Naive thymus-derived CD4-positive, alpha-beta T cell (primary cell): ENCODE results near the gene MED22. TPM values are rescaled to one million over a fixed set of nuclear protein-coding genes. Genes with fewer than 3 reads are reported as not detected.
"Not testable (repeated sequence)": the region's sequence is repeated elsewhere in the genome, so short reads cannot be mapped to it uniquely, and the experiment has no call there.

Source experiments
- ATAC-seq: fragments of 150-1000 bp; cut with Tn5 transposase; 2 replicates; pipeline ENCODE4 v1.10.0; 2021; ENCODE audit warnings: mild to moderate bottlenecking, moderate library complexity
- CTCF ChIA-PET: fragments of 350-600 bp; sonication (Branson Sonifier 250); formaldehyde crosslinking; loops from one replicate; lab custom pipeline; 2021; ENCODE audit warnings: antibody characterized with exemption; lab: Charles Lee
- POLR2A ChIA-PET: fragments of 350-600 bp; sonication (Branson Sonifier 250); formaldehyde crosslinking; loops from one replicate; lab custom pipeline; 2021; ENCODE audit warnings: antibody characterized with exemption, inconsistent platforms; lab: Charles Lee
- DNase-seq, 9 donors: peaks; one replicate each; pipeline versions ENCODE4 v3.0.0 to v3.0.0-alpha.2; 2020 to 2022; ENCODE audit warnings: mixed read lengths in 1 of 9
- H3K27ac ChIP-seq: one replicate; pipeline ENCODE4 v1.7.0; 2013; ENCODE audit warnings: mild to moderate bottlenecking, low read depth, low read length, moderate library complexity
- H3K27me3 ChIP-seq, 2 donors: one replicate each; pipeline ENCODE4 v1.7.0; 2013; ENCODE audit warnings: low read length in 2 of 2, mild to moderate bottlenecking in 2 of 2, moderate library complexity in 2 of 2; ENCODE audit not compliant: control insufficient read depth in 2 of 2, insufficient read depth in 2 of 2
- H3K36me3 ChIP-seq, 3 experiments: 1 replicate in 2 of 3; 2 replicates in 1 of 3; pipeline ENCODE4 v1.7.0; 2013; ENCODE audit warnings: low read length in 3 of 3, mild to moderate bottlenecking in 3 of 3, moderate library complexity in 1 of 3; ENCODE audit not compliant: insufficient read depth in 3 of 3, control insufficient read depth in 2 of 3
- H3K4me1 ChIP-seq, 2 donors: one replicate each; pipeline ENCODE4 v1.7.0; 2013; ENCODE audit warnings: low read length in 2 of 2, mild to moderate bottlenecking in 2 of 2, moderate library complexity in 1 of 2; ENCODE audit not compliant: control insufficient read depth in 2 of 2, insufficient read depth in 2 of 2
- H3K4me3 ChIP-seq: 2 replicates; pipeline ENCODE4 v1.7.0; 2013; ENCODE audit warnings: mild to moderate bottlenecking, low read length
- H3K9me3 ChIP-seq, 3 experiments: 1 replicate in 2 of 3; 2 replicates in 1 of 3; pipeline ENCODE4 v1.7.0; 2013; ENCODE audit warnings: low read length in 3 of 3; ENCODE audit not compliant: control insufficient read depth in 2 of 3
- H3K27ac Mint-ChIP-seq, 9 donors: one replicate each; pipeline ENCODE4 v1.8.0; 2020 to 2022; ENCODE audit warnings: mixed read lengths in 9 of 9, mild to moderate bottlenecking in 8 of 9, moderate library complexity in 5 of 9, inconsistent platforms in 2 of 9
- H3K27me3 Mint-ChIP-seq, 5 donors: one replicate each; pipeline ENCODE4 v1.8.0; 2021 to 2022; ENCODE audit warnings: mixed read lengths in 5 of 5, mild to moderate bottlenecking in 1 of 5
- H3K36me3 Mint-ChIP-seq, 5 donors: one replicate each; pipeline ENCODE4 v1.8.0; 2020 to 2022; ENCODE audit warnings: mixed read lengths in 5 of 5, mild to moderate bottlenecking in 3 of 5, inconsistent platforms in 1 of 5
- H3K4me1 Mint-ChIP-seq, 7 donors: one replicate each; pipeline ENCODE4 v1.8.0; 2020 to 2022; ENCODE audit warnings: mixed read lengths in 7 of 7, mild to moderate bottlenecking in 3 of 7, inconsistent platforms in 1 of 7
- H3K4me3 Mint-ChIP-seq, 10 donors: one replicate each; pipeline ENCODE4 v1.8.0; 2020 to 2022; ENCODE audit warnings: mild to moderate bottlenecking in 10 of 10, mixed read lengths in 10 of 10, moderate library complexity in 6 of 10, inconsistent platforms in 2 of 10
- H3K9me3 Mint-ChIP-seq, 11 donors: one replicate each; pipeline ENCODE4 v1.8.0; 2020 to 2022; ENCODE audit warnings: mixed read lengths in 11 of 11, mild to moderate bottlenecking in 4 of 11, inconsistent platforms in 1 of 11, moderate library complexity in 1 of 11
- intact Hi-C, 2 donors: fragments of 100-400 bp; cut with micrococcal nuclease; formaldehyde crosslinking; loops; one replicate each; pipeline ENCODE4 v1.15.1; 2023
- polyA plus RNA-seq, 2 donors: library from polyadenylated mRNA; unstranded; fragments of 300-500 nt; fragmentation: Illumina TruSeq; gene quantifications; one replicate each; pipeline ENCODE4 v1.2.3, GENCODE V29; 2021
- total RNA-seq, 6 experiments: library from RNA in 5 of 6; stranded (reverse) in 5 of 6; gene quantifications; 1 replicate in 5 of 6; 2 replicates in 1 of 6; pipeline ENCODE4 v1.2.3 and lab custom pipeline; 2021 to 2026

The MED22 gene
- total and polyA plus RNA-seq, 7 experiments from 2014 or later, result 13.5 to 44.6 (median 30.3) TPM

DNA sequence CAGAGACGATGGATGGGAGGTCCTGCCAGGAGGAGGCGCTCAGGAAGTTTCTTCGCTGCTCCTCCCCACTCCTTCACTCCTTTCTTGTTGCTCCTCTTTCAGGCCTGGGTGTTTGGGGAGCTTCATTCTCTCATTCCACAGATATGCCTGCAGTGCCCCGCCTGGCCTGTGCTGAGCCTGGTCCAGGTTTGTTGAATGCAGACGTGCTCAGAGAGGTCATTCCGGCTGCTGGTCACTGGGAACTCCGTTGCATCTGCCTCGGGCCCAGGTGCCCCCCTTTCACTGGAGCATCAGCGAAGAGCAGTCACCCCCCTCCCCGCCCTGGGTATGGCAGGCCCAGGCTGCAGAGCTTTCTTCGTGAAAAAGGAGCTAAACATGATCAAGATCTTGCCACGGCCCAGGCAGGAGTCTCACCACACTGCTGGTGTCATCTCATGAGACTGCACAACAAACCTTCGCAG lies 27.5 kb downstream of the MED22 start:
- CTCF ChIA-PET, result no interaction called here
- peak in 1 of 9 donors; percentile 15 for DNase-seq

DNA sequence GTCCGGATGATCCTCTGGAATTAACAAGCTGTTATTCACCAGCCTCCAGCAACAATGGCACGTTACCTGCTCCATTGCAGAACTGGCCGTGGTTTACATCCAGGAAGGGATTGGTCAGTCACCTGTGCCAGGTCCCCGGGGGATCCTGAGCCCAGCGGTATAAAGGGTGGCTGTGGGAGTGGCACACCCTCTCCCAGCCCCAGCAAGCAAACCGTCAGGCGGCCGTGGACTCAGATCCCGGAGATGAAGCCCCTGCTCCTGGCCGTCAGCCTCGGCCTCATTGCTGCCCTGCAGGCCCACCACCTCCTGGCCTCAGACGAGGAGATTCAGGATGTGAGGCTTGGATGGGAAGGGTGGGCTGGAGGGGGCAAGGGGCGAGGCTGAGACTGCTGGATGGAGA lies 30.4 kb downstream of the MED22 start:
- H3K4me3 ChIP-seq, H3K36me3 ChIP-seq, H3K27me3 Mint-ChIP-seq, H3K4me3 Mint-ChIP-seq, H3K27ac Mint-ChIP-seq, H3K9me3 ChIP-seq, H3K4me1 ChIP-seq, POLR2A ChIA-PET, H3K36me3 Mint-ChIP-seq, H3K9me3 Mint-ChIP-seq, CTCF ChIA-PET, intact Hi-C loops, H3K27me3 ChIP-seq, H3K27ac ChIP-seq, DNase-seq, H3K4me1 Mint-ChIP-seq, ATAC-seq: not testable (repeated sequence)

More for the DNA sequence above, 27.5 kb downstream of the MED22 start:
- Mint-ChIP-seq H3K4me3 (no peak overlapping the region), H3K27me3 (peaks cover 0 to 3% (median 0%) of the 10 kb centered on the region in 5 donors), H3K9me3 (peaks cover 0 to 2% (median 0%) of the 10 kb centered on the region in 11 donors), H3K4me1 (peaks cover 0 to 7% (median 0%) of the 10 kb centered on the region in 7 donors), H3K27ac (no peak overlapping the region), H3K36me3 (no peaks in the 10 kb centered on the region)
- Histone ChIP-seq H3K9me3 (no peaks in the 10 kb centered on the region), H3K27me3 (no peaks in the 10 kb centered on the region), H3K4me1 (no peaks in the 10 kb centered on the region), H3K36me3 (no peaks in the 10 kb centered on the region), H3K27ac (no peak overlapping the region), H3K4me3 (no peak overlapping the region)
- ATAC-seq, result no peak
- POLR2A ChIA-PET, result no interaction called here
- intact Hi-C loops, result no loop called here

DNA sequence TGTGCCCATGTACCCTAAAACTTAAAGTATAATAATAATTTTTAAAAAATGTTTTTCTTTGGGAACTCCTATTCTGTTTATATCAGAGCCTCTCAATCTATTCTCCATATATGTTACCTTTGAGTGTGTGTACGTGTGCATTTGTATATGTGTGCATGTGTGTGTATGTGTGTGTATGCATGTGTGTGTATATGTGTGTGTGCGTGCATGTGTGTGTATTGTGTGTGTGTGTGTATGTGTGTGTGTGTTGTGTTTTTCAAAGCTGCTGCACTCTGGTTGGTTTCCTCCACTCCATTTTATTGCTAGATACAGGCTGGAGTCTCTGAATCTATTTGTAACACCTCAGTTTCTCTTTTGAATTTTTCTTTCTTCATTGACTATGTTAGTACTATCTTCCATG lies 31.9 kb downstream of the MED22 start:
- intact Hi-C loops, result no loop called here
- no peak for ATAC-seq
- Mint-ChIP-seq H3K27me3 (peaks cover 0 to 3% (median 0%) of the 10 kb centered on the region in 5 donors), H3K27ac (no peak overlapping the region), H3K36me3 (no peaks in the 10 kb centered on the region), H3K9me3 (peaks cover 0 to 2% (median 0%) of the 10 kb centered on the region in 11 donors), H3K4me1 (no peaks in the 10 kb centered on the region), H3K4me3 (no peak overlapping the region)
- H3K27ac ChIP-seq, result no peak overlapping the region
- no peaks in the 10 kb centered on the region for H3K4me1 ChIP-seq
- no peaks in the 10 kb centered on the region for H3K27me3 ChIP-seq
- DNase-seq, result no peak
- H3K36me3 ChIP-seq, result no peaks in the 10 kb centered on the region
- H3K4me3 ChIP-seq, result no peak overlapping the region
- no peaks in the 10 kb centered on the region for H3K9me3 ChIP-seq
- POLR2A ChIA-PET, result no interaction called here
- CTCF ChIA-PET, result no interaction called here

DNA sequence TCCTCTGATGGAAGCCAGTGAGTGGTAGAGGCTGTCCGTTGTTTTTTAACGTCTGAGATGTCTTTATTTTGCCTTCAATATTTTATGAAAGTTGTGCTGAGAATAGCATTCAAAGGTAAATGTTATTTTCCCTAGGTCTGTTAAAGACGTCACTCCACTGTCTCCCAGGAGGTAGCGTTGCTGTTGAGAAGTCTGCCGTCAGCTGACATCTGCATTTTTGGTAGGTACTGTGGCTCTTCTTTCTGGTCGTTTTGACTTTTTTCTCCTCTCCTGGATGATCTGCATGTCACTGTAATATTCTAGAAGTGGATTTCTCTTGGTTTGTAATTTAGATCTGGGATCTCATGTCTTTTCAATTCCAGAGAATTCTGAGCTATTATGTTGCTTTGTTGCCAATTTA lies 38.3 kb downstream of the MED22 start:
- no peak overlapping the region for H3K27ac Mint-ChIP-seq
- no peaks in the 10 kb centered on the region for H3K9me3 ChIP-seq
- intact Hi-C loops, result no loop called here
- ChIA-PET CTCF (no interaction called here), POLR2A (no interaction called here)
- H3K27me3 Mint-ChIP-seq, result peaks cover 9 to 30% (median 18%) of the 10 kb centered on the region in 5 donors
- no peak overlapping the region for H3K4me3 Mint-ChIP-seq
- H3K9me3 Mint-ChIP-seq, result peaks cover 0 to 6% (median 0%) of the 10 kb centered on the region in 11 donors
- H3K27me3 ChIP-seq, result no peaks in the 10 kb centered on the region
- H3K36me3 ChIP-seq, result no peaks in the 10 kb centered on the region
- no peak overlapping the region for H3K4me3 ChIP-seq
- no peaks in the 10 kb centered on the region for H3K4me1 ChIP-seq
- H3K4me1 Mint-ChIP-seq, result no peaks in the 10 kb centered on the region
- peaks cover 0 to 4% (median 0%) of the 10 kb centered on the region in 5 donors for H3K36me3 Mint-ChIP-seq
- ATAC-seq (no peak), DNase-seq (no peak)
- H3K27ac ChIP-seq, result no peak overlapping the region

DNA sequence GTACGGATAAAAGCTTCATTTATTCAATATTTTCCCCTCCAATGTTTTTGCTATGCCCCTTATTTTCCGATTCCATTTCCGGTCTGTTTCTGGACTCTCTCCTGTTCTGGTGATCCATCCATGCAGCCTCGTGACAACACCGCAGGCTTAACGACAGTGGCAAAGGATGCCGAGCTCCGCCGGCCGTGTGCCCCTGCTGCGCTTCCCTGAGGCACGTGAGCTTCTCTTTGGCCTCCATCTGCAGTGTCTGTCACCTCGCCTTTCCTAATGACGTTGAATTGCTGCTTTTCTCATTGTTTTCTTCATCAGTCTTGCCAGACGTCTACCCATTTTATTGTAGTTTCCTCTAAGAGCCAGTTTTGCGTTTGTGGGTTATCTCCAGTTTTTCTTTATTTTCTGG lies 40.6 kb downstream of the MED22 start:
- no peak for DNase-seq
- Histone ChIP-seq H3K4me3 (no peak overlapping the region), H3K27ac (no peak overlapping the region), H3K9me3 (no peaks in the 10 kb centered on the region), H3K27me3 (no peaks in the 10 kb centered on the region), H3K36me3 (no peaks in the 10 kb centered on the region), H3K4me1 (no peaks in the 10 kb centered on the region)
- H3K4me3 Mint-ChIP-seq, result no peak overlapping the region
- CTCF ChIA-PET, result no interaction called here
- peaks cover 9 to 30% (median 18%) of the 10 kb centered on the region in 5 donors for H3K27me3 Mint-ChIP-seq
- no peak overlapping the region for H3K27ac Mint-ChIP-seq
- POLR2A ChIA-PET, result no interaction called here
- peaks cover 0 to 6% (median 0%) of the 10 kb centered on the region in 11 donors for H3K9me3 Mint-ChIP-seq
- ATAC-seq, result no peak
- H3K4me1 Mint-ChIP-seq, result no peaks in the 10 kb centered on the region
- H3K36me3 Mint-ChIP-seq, result peaks cover 0 to 4% (median 0%) of the 10 kb centered on the region in 5 donors
- intact Hi-C loops, result no loop called here

DNA sequence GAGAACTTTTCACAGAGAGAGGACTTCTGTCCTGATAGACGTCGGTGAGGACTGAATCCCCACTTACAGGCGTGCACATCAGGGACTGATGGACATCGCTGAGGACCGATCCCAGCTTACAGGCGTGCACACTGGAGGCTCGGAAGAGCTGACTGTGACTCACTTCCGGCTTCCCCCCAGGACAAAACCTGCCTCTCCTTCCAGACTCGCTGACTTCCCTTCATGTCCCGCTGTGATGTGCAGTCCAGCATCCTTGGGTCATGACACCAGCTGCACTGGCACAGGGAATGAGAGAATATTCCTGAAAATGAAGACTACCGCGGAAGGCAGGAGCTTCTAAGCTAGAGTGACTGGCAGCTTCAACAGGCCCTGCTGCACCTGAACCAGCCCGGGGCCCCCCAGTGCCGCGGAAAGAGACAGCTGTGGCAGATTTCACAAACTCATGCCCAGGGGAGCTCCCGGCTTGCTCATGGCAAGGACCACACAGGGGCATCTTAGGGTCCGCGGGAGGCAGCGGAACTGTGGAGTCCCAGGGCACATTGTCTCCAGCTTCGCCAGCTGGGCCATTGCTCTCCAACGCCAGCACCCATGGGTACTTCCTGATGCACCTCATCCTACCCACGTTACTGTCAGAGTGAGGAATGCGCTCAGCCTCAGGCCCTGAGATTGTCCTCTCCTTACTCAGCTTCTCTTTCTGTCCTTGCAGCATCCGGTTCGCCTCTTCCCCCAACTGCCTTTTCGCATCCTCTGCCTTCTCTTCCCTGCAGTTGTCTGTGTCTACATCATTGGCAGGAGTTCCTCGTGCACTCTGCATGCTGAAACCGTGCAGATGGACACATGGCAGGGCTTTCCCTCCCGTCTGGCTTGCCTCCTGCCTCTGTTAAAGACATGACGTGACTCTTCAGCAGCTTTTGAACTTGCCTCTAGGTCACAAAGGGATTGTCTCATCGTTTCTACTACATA lies 41.4 kb downstream of the MED22 start:
- Histone ChIP-seq H3K4me1 (no peaks in the 10 kb centered on the region), H3K9me3 (no peaks in the 10 kb centered on the region), H3K27ac (no peak overlapping the region), H3K36me3 (no peaks in the 10 kb centered on the region), H3K4me3 (no peak overlapping the region), H3K27me3 (no peaks in the 10 kb centered on the region)
- DNase-seq (no peak), ATAC-seq (no peak)
- CTCF ChIA-PET, result no interaction called here
- H3K36me3 Mint-ChIP-seq, result peaks cover 0 to 4% (median 0%) of the 10 kb centered on the region in 5 donors
- intact Hi-C loops, result no loop called here
- H3K27me3 Mint-ChIP-seq, result peaks cover 9 to 30% (median 18%) of the 10 kb centered on the region in 5 donors
- H3K9me3 Mint-ChIP-seq, result peaks cover 0 to 6% (median 0%) of the 10 kb centered on the region in 11 donors
- H3K4me3 Mint-ChIP-seq, result no peak overlapping the region
- POLR2A ChIA-PET, result no interaction called here
- H3K4me1 Mint-ChIP-seq, result no peaks in the 10 kb centered on the region
- H3K27ac Mint-ChIP-seq, result no peak overlapping the region
